ENCODE measurements around the gene IL22RA2. TPM values are rescaled to one million over a fixed set of nuclear protein-coding genes. Genes with fewer than 3 reads are reported as not detected.
"Not testable (repeated sequence)": the region's sequence is repeated elsewhere in the genome, so short reads cannot be mapped to it uniquely, and the experiment has no call there.

The IL22RA2 gene
- total RNA-seq, 4 donors from 2014 or later, result not detected

DNA sequence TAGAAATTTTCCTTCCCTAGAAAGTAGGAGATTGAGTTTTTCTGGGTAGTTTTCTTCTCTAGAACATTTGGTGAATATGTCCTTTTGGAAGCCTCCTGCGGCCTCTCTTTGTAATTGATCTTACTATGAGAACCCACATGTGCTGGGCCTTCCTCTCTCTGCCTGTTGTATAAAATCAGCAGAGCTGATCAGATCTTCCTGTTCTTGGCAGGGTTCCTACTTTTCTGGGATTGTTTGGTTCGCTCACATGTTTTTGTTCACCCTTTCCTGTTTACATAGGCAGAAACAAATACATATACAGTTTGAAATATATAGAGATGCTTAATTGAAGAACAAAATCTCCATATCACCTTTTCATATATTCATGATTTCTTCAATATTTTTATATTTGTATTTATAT, 57.8 kb downstream of the IL22RA2 start:
- H3K27ac ChIP-seq, result peak overlapping the region in 1 of 4 donors; percentile 14
- no peak overlapping the region for H3K4me3 ChIP-seq
- no peak for TF ChIP-seq POLR2A (IDR thresholded peaks at IDR 0.05)
- TF ChIP-seq, protein P1, sequence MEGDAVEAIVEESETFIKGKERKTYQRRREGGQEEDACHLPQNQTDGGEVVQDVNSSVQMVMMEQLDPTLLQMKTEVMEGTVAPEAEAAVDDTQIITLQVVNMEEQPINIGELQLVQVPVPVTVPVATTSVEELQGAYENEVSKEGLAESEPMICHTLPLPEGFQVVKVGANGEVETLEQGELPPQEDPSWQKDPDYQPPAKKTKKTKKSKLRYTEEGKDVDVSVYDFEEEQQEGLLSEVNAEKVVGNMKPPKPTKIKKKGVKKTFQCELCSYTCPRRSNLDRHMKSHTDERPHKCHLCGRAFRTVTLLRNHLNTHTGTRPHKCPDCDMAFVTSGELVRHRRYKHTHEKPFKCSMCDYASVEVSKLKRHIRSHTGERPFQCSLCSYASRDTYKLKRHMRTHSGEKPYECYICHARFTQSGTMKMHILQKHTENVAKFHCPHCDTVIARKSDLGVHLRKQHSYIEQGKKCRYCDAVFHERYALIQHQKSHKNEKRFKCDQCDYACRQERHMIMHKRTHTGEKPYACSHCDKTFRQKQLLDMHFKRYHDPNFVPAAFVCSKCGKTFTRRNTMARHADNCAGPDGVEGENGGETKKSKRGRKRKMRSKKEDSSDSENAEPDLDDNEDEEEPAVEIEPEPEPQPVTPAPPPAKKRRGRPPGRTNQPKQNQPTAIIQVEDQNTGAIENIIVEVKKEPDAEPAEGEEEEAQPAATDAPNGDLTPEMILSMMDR (IDR thresholded peaks at IDR 0.05 in 4 of 5, conservative IDR thresholded peaks at IDR 0.05 in 1 of 5), result no peak
- H3K4me1 ChIP-seq, result no peaks in the 10 kb centered on the region
- H3K27me3 ChIP-seq, result no peaks in the 10 kb centered on the region
- no peak for ATAC-seq
- DNase-seq, result no peak
- in situ Hi-C loops (cut with MboI; ENCODE audit: low sequenced_read_pairs in 4 of 4), result no loop called here
- no peaks in the 10 kb centered on the region for H3K36me3 ChIP-seq
- H3K9me3 ChIP-seq, result no peaks in the 10 kb centered on the region
- intact Hi-C loops (cut with DNase I; ENCODE audit: low total_unique reads), result no loop called here

DNA sequence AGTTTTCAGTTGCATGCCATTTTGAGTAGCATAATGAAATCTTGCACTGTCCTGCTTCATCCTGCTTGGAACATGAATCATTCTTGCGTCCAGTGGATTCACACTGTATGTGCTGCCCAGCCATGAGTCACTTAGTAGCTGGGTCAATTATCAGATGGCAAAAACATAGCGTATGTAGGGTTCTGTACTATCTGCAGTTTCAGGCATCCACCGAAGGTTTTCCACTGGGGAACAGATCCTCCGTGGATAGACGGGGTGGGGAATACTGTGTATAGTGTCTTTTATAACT, 61.4 kb downstream of the IL22RA2 start:
- intact Hi-C loops (cut with DNase I; ENCODE audit: low total_unique reads) (no loop called here), in situ Hi-C loops (cut with MboI; ENCODE audit: low sequenced_read_pairs in 4 of 4) (no loop called here)
- ATAC-seq, result no peak
- no peaks in the 10 kb centered on the region for H3K4me1 ChIP-seq
- no peak overlapping the region for H3K27ac ChIP-seq
- H3K36me3 ChIP-seq, result no peaks in the 10 kb centered on the region
- DNase-seq, result no peak
- no peak overlapping the region for H3K4me3 ChIP-seq
- TF ChIP-seq, protein P1 (IDR thresholded peaks at IDR 0.05 in 4 of 5, conservative IDR thresholded peaks at IDR 0.05 in 1 of 5), result no peak
- no peak for TF ChIP-seq POLR2A (IDR thresholded peaks at IDR 0.05)
- no peaks in the 10 kb centered on the region for H3K27me3 ChIP-seq
- H3K9me3 ChIP-seq, result no peaks in the 10 kb centered on the region

DNA sequence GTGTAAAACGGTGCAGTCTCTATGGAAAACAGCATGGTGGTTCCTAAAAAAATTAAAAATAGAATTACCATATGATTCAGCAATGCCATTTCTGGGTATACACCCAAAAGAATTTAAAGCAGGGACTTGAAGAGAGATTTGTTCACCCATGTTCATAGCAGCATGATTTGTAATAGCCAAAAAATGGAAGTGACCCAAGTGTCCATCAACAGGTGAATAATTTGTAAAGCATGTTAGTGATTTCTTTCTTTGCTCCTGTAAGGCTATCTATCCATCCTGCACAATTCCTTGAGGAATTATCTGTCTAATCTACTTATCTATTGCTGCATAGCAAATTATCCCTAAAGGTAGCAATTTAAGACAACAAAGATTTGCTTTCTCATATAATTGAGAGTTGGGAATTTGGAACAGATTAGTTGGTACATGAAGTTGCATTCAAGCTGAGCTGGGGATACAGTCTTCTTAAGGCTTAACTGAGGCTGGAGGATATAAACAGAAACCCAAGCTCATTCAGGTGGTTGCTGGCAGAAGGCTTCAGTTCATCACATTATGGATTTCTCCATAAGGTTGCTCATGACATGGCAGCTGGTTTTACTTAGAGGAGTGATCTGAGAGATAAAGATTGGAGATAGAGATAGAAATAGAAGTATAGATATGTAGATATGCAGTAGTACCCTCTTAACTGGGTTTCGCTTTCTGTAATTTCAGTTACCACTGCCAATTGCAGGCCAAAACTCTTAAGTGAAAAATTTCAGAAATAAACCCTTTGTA, 62.0 kb downstream of the IL22RA2 start:
- no peak overlapping the region for H3K4me3 ChIP-seq
- TF ChIP-seq, protein P1 (IDR thresholded peaks at IDR 0.05 in 4 of 5, conservative IDR thresholded peaks at IDR 0.05 in 1 of 5), result no peak
- no peak for TF ChIP-seq POLR2A (IDR thresholded peaks at IDR 0.05)
- H3K27ac ChIP-seq, result no peak overlapping the region
- H3K4me1 ChIP-seq, result no peaks in the 10 kb centered on the region
- DNase-seq, result no peak
- H3K36me3 ChIP-seq, result no peaks in the 10 kb centered on the region
- no peaks in the 10 kb centered on the region for H3K27me3 ChIP-seq
- in situ Hi-C loops (cut with MboI; ENCODE audit: low sequenced_read_pairs in 4 of 4), result no loop called here
- ATAC-seq, result no peak
- H3K9me3 ChIP-seq, result no peaks in the 10 kb centered on the region
- intact Hi-C loops (cut with DNase I; ENCODE audit: low total_unique reads), result no loop called here

DNA sequence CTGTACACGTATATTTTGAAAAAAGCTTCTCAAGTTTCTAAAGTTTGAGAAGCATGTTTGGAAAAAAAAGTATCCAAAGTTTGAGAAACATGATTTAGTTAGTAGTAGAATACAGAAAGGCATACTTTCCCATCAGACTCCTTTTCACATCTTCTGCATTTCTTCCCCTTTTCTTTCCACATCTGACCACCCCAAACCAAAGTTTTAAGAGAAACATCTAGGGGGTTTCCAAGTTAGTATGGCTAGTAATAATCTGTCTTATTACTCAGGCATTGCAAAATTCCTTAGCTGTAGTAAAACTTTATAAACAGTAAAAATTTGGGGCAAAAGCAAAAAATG, 65.7 kb downstream of the IL22RA2 start:
- H3K9me3 ChIP-seq, result no peaks in the 10 kb centered on the region
- no peak for DNase-seq
- in situ Hi-C loops (cut with MboI; ENCODE audit: low sequenced_read_pairs in 4 of 4), result no loop called here
- ATAC-seq, result no peak
- intact Hi-C loops (cut with DNase I; ENCODE audit: low total_unique reads), result no loop called here
- no peaks in the 10 kb centered on the region for H3K4me1 ChIP-seq
- H3K4me3 ChIP-seq, result no peak overlapping the region
- no peaks in the 10 kb centered on the region for H3K27me3 ChIP-seq
- no peaks in the 10 kb centered on the region for H3K36me3 ChIP-seq
- H3K27ac ChIP-seq, result no peak overlapping the region
- TF ChIP-seq, protein P1 (IDR thresholded peaks at IDR 0.05 in 4 of 5, conservative IDR thresholded peaks at IDR 0.05 in 1 of 5), result no peak
- TF ChIP-seq POLR2A (IDR thresholded peaks at IDR 0.05), result no peak

DNA sequence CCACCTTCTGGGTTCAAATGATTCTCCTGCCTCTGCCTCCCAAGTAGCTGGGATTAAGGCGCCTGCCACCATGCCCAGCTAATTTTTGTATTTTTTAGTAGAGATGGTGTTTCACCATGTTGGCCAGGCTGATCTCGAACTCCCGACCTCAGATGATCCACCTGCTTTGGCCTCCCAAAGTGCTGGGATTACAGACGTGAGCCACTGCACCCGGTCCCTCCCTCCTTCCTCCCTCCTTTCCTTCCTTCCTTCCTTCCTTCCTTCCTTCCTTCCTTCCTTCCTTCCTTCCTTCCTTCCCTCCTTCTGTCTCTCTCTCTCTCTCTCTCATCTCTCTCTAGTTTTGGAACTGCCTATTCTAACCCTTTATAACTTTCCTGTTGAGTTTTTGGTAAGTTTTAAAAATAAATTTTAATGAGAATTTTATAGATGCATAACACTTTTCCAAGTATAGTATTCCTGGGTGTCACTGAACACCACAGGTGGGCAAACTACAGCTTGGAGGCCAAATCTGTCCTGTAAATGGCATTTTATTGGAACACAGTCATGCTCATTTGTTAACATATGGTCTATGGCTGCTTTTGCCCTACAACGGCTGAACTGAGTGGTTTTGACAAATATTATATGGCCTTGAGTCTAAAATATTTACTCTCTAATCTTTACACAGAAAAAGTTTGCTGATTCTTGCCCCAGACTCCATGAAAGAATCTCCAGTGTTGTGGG, 66.2 kb downstream of the IL22RA2 start:
- DNase-seq; H3K36me3 ChIP-seq; in situ Hi-C loops (cut with MboI; ENCODE audit: low sequenced_read_pairs in 4 of 4); H3K4me3 ChIP-seq; ATAC-seq; H3K27ac ChIP-seq; H3K4me1 ChIP-seq; H3K9me3 ChIP-seq; intact Hi-C loops (cut with DNase I; ENCODE audit: low total_unique reads); H3K27me3 ChIP-seq: not testable (repeated sequence)

Measured in gastrocnemius medialis (tissue), 4 donors.